Parathyroid adenoma (tissue), 2 donors: ENCODE measurements around the gene F10.

Experiments used
- H2AFZ ChIP-seq: fragments of 300-600 bp; sonication (generic); one replicate; pipeline ENCODE4 v1.7.0; 2017; ENCODE audit warnings: antibody characterized with exemption, mild to moderate bottlenecking
- H3K27ac ChIP-seq: fragments of 300-600 bp; sonication (generic); one replicate; pipeline ENCODE4 v1.7.0; 2017
- H3K27me3 ChIP-seq: fragments of 300-600 bp; sonication (generic); one replicate; pipeline ENCODE4 v1.7.0; 2017; ENCODE audit warnings: low read length; ENCODE audit not compliant: control insufficient read depth, insufficient read depth
- H3K36me3 ChIP-seq: fragments of 300-600 bp; sonication (generic); one replicate; pipeline ENCODE4 v1.7.0; 2017; ENCODE audit warnings: low read length; ENCODE audit not compliant: control insufficient read depth, insufficient read depth
- H3K4me1 ChIP-seq: fragments of 300-600 bp; sonication (generic); one replicate; pipeline ENCODE4 v1.7.0; 2017; ENCODE audit warnings: control low read depth
- H3K4me2 ChIP-seq: fragments of 300-600 bp; sonication (generic); one replicate; pipeline ENCODE4 v1.7.0; 2017; ENCODE audit warnings: low read length
- H3K4me3 ChIP-seq: fragments of 300-600 bp; sonication (generic); one replicate; pipeline ENCODE4 v1.7.0; 2017; ENCODE audit warnings: low read depth, low read length
- H3K79me2 ChIP-seq: fragments of 300-600 bp; sonication (generic); one replicate; pipeline ENCODE4 v1.7.0; 2017; ENCODE audit warnings: control low read depth
- H3K9ac ChIP-seq: fragments of 300-600 bp; sonication (generic); one replicate; pipeline ENCODE4 v1.7.0; 2017; ENCODE audit warnings: mild to moderate bottlenecking
- H3K9me3 ChIP-seq: fragments of 300-600 bp; sonication (generic); one replicate; pipeline ENCODE4 v1.7.0; 2017; ENCODE audit warnings: low read length; ENCODE audit not compliant: control insufficient read depth
- CTCF ChIP-seq: fragments of 300-600 bp; sonication (generic); IDR thresholded peaks from one replicate; pipeline ENCODE4 v1.7.0; 2017; ENCODE audit warnings: antibody characterized with exemption, mild to moderate bottlenecking
- donor health status: primary hyperparathyroidism.

F10 gene

GRCh38 chr13:113118261-113119021, 4.2 kb upstream of the F10 start:
- Histone ChIP-seq H3K9ac (no peak overlapping the region), H2AFZ (no peak overlapping the region), H3K4me2 (no peak overlapping the region), H3K9me3 (no peaks in the 10 kb centered on the region), H3K4me3 (no peak overlapping the region), H3K79me2 (no peaks in the 10 kb centered on the region), H3K27me3 (no peaks in the 10 kb centered on the region), H3K27ac (no peak overlapping the region), H3K36me3 (no peaks in the 10 kb centered on the region), H3K4me1 (no peaks in the 10 kb centered on the region)
- no peak for TF ChIP-seq CTCF

DNA sequence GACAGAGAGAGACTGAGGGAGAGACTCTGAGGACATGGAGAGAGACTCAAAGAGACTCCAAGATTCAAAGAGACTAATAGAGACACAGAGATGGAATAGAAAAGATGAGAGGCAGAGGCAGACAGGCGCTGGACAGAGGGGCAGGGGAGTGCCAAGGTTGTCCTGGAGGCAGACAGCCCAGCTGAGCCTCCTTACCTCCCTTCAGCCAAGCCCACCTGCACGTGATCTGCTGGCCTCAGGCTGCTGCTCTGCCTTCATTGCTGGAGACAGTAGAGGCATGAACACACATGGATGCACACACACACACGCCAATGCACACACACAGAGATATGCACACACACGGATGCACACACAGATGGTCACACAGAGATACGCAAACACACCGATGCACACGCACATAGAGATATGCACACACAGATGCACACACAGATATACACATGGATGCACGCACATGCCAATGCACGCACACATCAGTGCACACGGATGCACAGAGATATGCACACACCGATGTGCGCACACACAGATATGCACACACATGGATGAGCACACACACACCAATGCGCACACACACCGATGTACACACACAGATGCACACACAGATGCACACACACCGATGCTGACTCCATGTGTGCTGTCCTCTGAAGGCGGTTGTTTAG, 3.3 kb upstream of the F10 start:
- no peak overlapping the region for H3K27ac ChIP-seq
- no peak overlapping the region for H2AFZ ChIP-seq
- no peak overlapping the region for H3K4me2 ChIP-seq
- H3K27me3 ChIP-seq, result no peaks in the 10 kb centered on the region
- no peaks in the 10 kb centered on the region for H3K36me3 ChIP-seq
- no peaks in the 10 kb centered on the region for H3K79me2 ChIP-seq
- no peaks in the 10 kb centered on the region for H3K4me1 ChIP-seq
- TF ChIP-seq CTCF, result no peak
- no peak overlapping the region for H3K4me3 ChIP-seq
- H3K9ac ChIP-seq, result no peak overlapping the region
- no peaks in the 10 kb centered on the region for H3K9me3 ChIP-seq

GRCh38 chr13:113119822-113120189, 2.8 kb upstream of the F10 start:
- Histone ChIP-seq H3K4me3 (no peak overlapping the region), H3K4me1 (no peaks in the 10 kb centered on the region), H3K79me2 (no peaks in the 10 kb centered on the region), H3K36me3 (no peaks in the 10 kb centered on the region), H2AFZ (no peak overlapping the region), H3K9ac (no peak overlapping the region), H3K27ac (no peak overlapping the region), H3K27me3 (no peaks in the 10 kb centered on the region), H3K9me3 (no peaks in the 10 kb centered on the region), H3K4me2 (no peak overlapping the region)
- TF ChIP-seq CTCF, result no peak

GRCh38 chr13:113120300-113121182, 2.1 kb upstream of the F10 start:
- H3K27me3 ChIP-seq, result no peaks in the 10 kb centered on the region
- H3K4me1 ChIP-seq, result no peaks in the 10 kb centered on the region
- H3K9me3 ChIP-seq, result no peaks in the 10 kb centered on the region
- no peaks in the 10 kb centered on the region for H3K36me3 ChIP-seq
- no peak for TF ChIP-seq CTCF
- no peak overlapping the region for H3K4me3 ChIP-seq
- no peaks in the 10 kb centered on the region for H3K79me2 ChIP-seq
- H3K27ac ChIP-seq, result no peak overlapping the region
- H2AFZ ChIP-seq, result no peak overlapping the region
- no peak overlapping the region for H3K4me2 ChIP-seq
- H3K9ac ChIP-seq, result no peak overlapping the region
